HG02571 (cell line): ENCODE measurements around the gene PTPRK.

Experiments
- ATAC-seq: cut with Tn5 transposase; IDR thresholded peaks from one replicate; pipeline ENCODE4 v1.9.1; 2021; ENCODE audit warnings: mild to moderate bottlenecking, moderate library complexity; ENCODE audit not compliant: unreplicated experiment

The PTPRK gene

DNA sequence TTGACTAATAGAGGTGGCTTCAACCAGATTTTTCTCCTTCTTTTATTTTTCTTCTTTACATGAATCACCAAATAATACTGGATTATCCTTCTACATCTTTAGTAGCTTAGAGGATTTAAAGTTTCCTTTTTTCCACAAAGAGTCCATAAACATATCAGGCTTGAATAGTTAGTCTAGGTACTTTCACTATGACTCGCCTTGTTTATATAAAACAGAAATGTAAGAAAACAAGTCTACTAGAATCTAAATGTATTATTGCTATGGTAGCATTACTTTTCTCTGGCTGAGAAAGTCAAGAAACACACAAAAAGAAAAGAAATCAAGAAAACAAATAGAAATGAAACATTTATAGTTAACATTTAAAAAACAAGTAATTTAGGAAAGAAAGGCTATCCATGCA lies 215.2 kb downstream of the PTPRK start:
- no peak for ATAC-seq

DNA sequence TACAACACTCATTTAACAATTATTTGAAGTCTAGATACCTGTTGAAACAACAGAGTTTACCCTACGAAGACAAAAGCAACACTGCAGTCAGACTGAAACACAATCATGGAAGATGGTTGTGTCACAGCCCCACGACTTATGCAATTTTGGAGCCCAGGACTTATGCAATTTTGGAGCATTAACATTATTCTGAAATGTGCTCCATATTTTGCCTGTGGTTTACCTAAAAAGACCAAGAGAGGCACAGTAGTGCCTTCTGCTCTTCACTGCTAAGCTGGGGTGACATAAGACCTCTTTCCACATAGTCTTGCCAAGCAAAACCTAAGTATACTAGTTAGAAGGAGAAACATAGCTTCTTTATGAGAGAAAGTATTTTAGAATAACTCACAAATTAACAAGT lies 216.5 kb downstream of the PTPRK start:
- ATAC-seq: no peak

DNA sequence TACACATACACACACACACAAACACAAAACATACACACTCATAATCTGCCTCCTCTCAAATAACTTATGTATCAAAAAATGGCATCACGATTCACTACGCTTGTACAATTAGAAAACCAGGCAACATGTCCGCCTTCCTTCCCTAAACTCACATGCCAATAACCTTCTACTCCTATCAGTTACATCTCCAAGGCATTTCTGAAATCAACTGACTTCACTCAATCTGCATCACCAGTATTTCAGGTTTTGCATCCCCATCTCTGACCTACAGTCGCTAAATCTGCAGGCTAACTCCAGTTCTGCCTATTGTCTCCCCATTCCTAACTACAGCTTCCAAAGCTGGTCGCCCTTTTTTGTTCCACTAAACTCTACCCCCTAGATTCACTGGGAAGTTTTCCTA lies 217.5 kb downstream of the PTPRK start:
- ATAC-seq: no peak

DNA sequence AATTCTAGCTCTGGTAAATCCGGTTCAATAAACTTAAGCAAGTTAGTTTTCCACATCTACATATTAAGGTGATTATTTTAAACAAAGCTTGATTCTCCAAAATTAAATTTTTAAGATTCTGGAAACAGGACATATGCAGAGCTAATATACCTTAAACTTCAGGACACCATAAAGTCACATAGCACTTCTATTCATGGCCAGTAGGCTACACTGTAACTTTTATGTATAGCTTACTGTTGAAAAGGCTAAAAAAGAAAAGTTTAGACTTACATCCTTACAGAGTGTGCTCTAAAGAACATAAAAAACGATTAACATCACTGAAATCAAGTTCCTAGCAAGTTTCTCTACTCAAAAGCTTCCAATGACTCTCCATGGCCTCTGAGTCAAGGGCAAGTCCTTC lies 224.7 kb downstream of the PTPRK start:
- no peak for ATAC-seq

DNA sequence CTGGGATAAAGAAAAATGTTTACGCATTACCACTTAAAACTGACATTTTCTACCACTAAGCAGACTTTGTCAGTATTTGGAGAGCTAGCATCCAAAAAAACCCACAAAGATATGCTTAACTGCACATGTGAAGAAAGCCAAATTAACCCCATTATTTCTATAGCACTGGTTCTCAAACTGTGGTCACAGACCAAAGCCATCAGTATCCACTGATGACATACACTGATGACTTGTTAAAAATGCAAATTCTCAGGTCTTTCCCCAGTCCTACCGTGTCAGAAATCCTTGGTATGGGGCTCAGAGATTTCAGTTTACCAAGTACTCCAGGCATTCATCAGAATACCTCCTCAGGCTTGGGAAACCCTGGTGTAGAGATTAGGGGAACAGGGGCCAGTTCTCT lies 230.2 kb downstream of the PTPRK start:
- no peak for ATAC-seq

DNA sequence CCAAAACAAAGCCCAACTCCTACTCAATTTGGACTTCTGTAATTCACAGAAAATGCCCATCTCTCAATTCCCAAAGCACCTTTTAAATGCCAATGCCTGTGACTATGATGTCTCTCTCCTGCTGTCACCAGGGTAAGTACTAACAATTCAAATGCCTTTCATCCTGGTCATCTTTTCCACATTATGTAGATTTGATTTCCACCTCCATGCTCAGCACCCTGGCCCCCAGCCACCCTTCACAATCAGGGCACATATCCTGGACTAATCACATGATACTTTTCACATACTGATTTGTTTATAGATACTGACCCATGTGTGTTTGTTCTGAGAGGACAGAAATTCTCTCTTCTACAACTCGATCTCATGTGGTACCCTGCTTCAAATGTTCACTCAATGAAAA lies 236.3 kb downstream of the PTPRK start:
- no peak for ATAC-seq

DNA sequence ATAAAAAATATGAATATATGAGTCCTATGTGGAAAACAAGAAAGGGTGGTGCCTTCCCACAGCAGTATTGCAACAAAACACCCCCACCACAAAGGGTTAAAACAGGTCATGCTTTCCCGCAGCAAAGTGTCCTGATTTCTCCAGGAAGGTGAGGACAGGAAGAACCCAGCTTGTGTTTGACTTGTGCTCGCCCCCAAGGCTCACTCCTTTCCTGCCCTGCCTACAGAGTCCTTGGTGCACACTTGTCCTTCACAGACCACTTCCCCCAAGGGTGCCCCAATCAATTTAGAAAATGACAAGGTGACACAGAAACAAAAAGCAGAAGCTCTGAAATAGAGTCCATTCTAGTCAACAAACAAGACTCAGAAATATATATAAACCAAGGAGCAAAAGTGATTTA lies 237.4 kb downstream of the PTPRK start:
- no peak for ATAC-seq

DNA sequence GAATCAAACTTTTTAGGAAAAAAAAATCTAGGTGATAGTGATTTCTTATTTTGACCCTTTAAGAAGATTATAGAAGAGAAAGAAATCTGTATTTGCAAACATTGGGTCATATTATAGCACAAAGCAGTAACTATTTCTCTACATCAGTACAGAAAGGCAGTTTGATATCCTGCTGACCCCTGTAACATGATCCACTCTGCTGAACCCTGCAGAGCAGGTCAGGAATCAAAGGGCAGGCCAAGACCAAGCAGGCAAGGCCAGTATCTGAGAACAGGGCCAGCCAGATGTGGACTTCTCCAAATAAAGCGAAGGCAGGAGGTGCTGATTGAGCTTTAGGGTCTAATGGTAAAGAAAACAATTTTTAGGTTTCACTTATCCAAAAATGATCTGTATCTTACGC lies 239.4 kb downstream of the PTPRK start:
- no peak for ATAC-seq

DNA sequence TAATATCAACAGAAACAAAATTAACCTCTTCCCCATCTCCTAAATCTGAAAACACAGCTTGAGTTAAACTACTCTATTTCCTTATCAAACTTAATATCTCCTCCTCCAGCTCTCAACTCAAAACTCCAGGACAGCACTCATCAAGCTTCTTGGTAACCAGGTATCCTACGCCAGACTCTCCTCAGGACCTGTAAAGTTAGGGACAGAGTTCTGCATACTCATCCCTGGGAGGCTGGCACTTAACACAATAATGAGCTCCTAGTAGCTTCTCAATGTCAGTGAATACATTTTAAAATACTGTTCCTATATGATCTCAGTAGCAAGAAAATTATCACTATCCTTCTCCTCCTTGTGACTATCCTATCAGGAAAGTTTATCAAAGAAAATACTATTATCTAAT lies 240.3 kb downstream of the PTPRK start:
- ATAC-seq: no peak

DNA sequence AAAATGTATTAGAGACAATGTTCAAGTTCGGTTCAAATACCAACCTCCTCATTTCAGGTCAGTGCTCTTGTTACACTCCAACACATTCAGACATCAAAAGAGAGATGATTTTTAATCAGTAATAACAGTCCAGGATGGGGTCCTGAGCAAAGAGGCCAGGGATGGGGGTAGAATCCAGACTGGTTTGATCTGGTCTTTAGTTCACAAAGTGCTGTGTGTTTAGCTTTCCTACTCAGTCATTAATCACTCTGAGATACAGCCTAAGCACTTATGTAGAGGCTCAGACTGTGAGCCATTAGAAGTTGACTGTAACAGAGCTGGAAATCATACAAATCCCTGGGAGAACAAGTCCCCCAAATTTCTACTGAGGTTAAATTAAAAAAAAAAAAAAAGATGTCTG lies 241.6 kb downstream of the PTPRK start:
- ATAC-seq: no peak

DNA sequence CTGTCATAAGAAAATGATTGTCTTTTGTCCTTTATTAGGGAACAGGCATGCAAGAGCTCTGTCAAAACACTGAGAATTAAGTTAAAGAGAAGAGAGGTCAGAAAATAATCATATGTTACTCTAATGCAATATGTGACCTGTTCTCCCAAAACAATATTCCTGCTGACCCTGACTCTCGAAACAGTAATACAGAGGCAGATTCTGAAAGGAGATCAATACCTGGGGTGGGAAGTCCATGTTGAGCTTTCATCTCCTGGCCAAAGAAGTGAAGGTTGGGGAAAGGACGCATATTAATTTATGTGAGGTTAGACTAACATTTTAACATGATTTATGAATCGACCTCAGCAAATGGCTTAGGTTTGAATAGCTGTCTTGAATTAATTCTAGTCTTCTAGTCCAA lies 243.0 kb downstream of the PTPRK start:
- ATAC-seq: no peak

DNA sequence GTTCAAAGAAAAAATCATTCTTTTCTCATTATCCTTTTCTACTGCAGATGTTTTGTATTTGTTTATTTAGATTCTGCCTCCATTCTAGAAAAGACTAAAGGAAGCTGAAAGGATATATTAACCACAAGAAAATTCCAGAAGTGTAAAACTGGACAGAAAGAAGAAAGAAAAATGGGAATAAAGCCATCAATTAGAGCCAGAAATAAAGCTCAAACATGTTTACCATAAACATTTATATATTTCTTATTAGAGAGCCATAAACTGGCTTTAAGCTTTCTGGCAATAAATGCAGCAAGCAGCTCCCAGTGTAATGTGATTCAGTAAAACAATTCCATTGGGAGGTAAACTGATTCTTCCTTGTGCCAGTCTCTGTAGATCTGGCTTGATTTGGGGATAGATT lies 244.1 kb downstream of the PTPRK start:
- ATAC-seq: no peak

DNA sequence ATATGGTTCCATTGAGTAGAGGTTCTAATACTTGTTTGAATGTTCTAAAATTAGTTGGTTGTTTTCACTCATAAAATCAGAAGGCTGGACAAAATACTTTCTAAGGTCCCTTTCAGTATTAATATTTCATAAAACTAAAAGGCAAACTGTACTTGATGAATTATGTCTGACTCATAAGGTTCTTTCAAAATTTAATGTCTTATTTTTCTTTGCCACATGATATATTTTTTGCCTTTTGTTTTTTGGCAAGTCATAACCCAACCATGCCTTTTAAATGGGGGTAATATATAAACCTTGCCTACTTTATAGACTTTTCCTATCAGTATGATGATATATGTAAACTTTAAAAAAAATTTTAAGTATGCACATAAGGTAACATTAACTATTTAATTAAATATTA lies 244.7 kb downstream of the PTPRK start:
- ATAC-seq: no peak

DNA sequence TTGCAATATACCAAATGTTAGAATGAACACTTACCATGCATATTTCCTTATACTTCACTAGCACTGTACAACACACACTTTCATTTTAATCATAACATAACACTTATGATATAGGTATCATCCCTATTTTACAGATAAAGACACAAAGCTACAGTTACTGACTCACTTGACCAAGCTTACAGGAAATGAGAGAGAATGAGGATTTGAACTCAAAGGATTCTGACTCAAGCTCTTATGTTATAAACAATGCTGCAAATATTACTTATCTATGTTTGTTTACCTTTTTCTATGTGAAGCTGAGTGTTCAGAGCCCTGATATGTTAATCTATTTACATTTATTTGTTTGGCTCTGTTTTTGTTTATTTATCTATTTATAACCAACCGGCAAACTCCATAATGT lies 245.4 kb downstream of the PTPRK start:
- ATAC-seq: no peak

DNA sequence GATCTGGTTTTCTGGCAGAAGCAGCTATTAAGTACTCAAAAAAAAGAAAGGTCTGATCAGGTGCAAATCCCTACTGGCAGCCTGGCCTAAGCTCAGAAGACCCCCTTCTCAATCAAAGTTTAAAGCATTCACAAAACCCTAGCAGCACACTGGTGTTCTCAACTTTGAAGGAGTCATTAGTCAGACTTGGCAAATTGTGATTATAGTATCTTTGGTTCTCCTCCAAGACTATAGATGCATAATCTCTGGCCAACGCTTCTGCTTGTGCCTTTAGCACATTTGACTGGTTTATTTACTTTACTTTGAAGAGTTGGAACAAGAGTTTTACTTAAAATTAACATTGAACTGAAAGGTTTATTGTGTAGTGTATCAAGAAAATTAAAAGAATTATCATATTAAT lies 248.9 kb downstream of the PTPRK start:
- ATAC-seq: no peak

DNA sequence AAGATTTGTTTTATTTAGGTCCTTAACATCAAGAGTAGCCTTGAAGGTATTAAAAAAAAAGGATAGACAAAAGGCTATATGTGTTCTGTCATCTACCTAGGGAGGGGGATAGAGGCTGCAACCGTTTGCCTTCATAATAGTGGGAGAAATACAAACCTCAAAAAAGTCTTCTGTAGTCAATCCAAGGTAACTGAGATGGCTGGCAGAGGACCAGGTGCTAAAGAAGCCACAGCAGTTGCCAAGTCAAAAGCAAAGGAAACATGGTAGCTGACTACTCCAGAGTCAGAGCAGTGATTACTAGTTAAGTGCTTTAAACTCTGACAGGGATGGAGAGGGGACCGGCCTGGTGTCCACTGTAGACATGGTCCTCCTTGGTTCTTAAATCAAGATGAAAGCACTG lies 249.4 kb downstream of the PTPRK start:
- ATAC-seq: no peak

DNA sequence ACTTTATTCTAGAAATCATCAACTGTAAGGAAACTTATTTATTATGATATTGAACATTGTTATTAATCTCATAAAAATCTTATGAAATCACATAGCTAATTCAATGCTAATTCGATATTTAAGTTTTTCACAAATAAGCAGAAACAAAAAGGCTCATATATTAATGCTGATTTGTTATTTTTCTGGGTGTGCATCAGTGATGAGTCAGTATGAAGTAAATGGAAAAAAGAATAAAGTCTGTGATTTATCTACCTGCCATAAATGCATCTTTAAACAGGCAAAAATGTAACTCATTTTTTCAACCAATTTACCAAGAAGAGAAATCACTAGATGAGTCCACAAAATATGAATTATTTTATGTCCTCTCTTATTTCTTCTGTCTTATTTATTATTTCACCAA lies 253.5 kb downstream of the PTPRK start:
- ATAC-seq: no peak

DNA sequence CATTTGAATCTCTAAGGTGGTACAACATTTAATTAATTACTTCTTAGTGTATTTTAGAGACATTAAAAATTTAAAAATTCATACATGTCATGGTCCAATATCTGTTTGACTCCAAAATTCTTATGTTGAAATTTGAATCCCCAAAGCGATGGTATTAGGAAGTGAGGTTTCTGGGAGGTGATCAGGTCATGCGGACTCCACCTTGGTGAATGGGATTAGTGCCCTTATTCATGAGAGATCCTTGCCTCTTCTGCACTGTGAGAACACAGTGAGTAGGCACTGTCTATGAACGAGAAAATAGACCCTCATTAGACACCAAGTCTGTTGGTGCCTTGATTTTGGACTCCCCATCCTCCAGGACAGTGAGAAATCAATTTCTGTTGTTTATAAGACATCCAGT lies 254.7 kb downstream of the PTPRK start:
- no peak for ATAC-seq

DNA sequence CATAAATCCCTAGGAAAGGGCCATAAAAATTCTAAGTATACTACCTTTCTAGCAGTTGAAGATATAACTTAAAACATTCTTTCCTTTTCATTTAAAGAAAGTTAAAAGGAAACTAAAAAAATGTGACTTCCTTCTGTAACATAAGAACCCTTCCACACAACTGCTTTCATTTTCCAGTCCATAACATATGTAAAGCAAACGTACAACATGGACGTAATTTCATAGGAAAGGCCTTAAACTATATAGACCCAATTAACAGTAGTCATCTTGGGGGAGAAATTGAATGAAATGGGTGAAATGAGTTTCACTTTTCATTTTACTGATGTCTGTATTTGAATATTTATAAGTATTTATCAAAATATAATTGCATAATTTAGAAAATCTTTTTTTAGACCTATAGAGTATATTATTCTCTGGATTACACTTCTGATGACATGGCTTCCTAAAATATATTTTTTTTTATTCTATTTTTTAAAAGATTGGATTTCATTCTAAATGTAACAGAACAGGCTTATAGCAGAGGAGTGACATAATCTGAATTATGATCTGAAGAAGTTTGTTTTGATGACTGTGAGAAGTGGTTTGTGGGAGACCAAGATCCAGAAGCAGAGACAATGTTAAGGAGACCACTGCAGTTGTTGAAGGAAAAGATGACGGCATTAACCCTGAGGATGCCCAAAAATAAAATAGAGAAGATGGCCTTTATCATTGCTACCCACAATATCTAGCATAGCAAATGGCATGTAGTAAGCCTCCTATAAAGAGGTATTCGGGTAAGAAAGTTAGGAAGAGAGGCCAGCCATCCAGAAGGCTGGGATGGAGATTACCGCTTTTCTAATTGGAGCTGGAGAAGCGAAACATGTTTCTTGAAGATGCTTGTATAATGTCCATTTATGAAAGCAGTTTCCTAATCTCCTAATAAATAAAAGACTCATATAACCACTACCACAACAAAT lies 260.4 kb downstream of the PTPRK start:
- ATAC-seq: peak; percentile 12

DNA sequence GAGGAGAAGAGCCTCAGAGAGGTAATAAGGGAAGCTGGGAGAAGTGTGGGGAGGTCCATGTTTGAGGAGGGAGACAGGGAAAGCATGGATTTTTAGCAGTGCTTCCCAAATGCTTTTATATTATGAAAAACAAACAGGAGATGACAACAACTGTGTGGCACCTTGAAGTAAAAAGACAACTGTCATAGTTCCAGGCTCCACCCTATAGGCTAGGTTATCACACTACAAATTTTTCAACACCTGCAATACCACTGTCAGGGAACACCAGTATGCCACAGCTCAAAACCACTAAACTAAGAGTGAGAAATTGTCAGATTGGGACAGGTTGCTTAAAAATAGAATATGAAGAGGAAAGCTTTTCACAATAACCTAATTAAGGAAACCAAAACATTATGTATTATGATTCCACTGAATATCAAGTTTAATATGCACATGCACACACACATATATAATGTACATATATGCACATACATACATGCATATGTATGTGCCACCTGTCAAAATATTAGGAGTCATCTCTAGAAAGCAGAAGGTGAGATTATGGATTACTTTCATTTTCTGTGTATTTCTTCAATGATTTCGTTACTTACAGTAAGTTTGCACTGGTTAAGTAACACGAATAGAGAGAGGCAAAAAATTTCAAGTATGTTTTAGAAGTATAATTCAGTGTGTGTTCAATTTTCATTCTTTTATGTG lies 261.2 kb downstream of the PTPRK start:
- ATAC-seq: peak; percentile 90

DNA sequence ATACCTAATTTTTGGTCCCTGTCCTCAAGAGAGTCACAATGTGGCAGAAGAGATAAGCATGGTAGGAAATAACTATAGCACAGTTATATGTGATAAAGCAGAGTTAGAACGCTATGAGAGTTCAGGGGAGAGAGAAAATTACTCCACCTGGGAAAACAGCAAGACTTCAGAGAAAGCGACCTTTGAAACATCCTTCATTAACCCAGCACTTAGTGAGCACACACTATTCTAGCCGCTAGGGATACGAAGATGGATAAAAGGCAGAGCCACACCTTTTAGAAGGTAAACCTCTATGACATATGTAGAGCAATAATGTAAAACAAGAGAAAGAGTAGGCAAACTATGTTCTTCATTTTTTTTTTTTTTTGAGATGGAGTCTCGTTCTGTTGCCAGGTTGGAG lies 264.3 kb downstream of the PTPRK start:
- ATAC-seq: no peak
